ENCODE data around the gene TARP.

TARP gene

GRCh38 chr7:38317515-38317914, 44.1 kb upstream of the TARP start:
- Histone ChIP-seq H3F3A (ENCODE audit: insufficient read depth, low read depth) (no peaks in the 10 kb centered on the region), H3K79me2 (ENCODE audit: low read depth) (no peaks in the 10 kb centered on the region), H3K9me2 (ENCODE audit: insufficient read depth) (no peaks in the 10 kb centered on the region), H3K4me1 (replicated peaks; ENCODE audit: insufficient read depth) (no peaks in the 10 kb centered on the region), H3K4me2 (no peak overlapping the region), H4K20me1 (ENCODE audit: insufficient read depth) (no peaks in the 10 kb centered on the region), H2AFZ (no peak overlapping the region), H3K4me3 (no peak overlapping the region), H3K27ac (no peak overlapping the region), H3K36me3 (ENCODE audit: low read depth) (no peaks in the 10 kb centered on the region), H3K9me3 (ENCODE audit: insufficient read depth, low read depth) (no peaks in the 10 kb centered on the region), H3K27me3 (ENCODE audit: insufficient read depth, low read depth) (peaks cover 49% of the 10 kb centered on the region)
- intact Hi-C loops (cut with micrococcal nuclease; ENCODE audit: unreplicated experiment): no loop called here
- POLR2A ChIA-PET (ENCODE audit: unreplicated experiment): interaction anchor here (0.6 kb wide), 1 partner anchor 1307 kb away, joined by 3 read pairs; no protein-coding TSS in a partner anchor
- CTCF ChIA-PET: interaction anchor here (1.5 to 1.6 kb wide), 2 partner anchors 18 to 209 kb away, joined by 3 to 5 read pairs; no protein-coding TSS in a partner anchor
- no peak for TF ChIP-seq CTCF (conservative IDR thresholded peaks at IDR 0.05)
- TF ChIP-seq EZH2 (IDR thresholded peaks at IDR 0.05; ENCODE audit: low read depth): no peak
- BruUV-seq (replicated peaks): no TSS peak
- no peak for DNase-seq

GRCh38 chr7:38316733-38317360, 43.4 kb upstream of the TARP start:
- intact Hi-C loops (cut with micrococcal nuclease; ENCODE audit: unreplicated experiment): no loop called here
- H3K36me3 ChIP-seq (ENCODE audit: low read depth): no peaks in the 10 kb centered on the region
- no peak for TF ChIP-seq EZH2 (IDR thresholded peaks at IDR 0.05; ENCODE audit: low read depth)
- TF ChIP-seq CTCF (conservative IDR thresholded peaks at IDR 0.05): no peak
- no peaks in the 10 kb centered on the region for H3K9me3 ChIP-seq (ENCODE audit: insufficient read depth, low read depth)
- H3K79me2 ChIP-seq (ENCODE audit: low read depth): no peaks in the 10 kb centered on the region
- CTCF ChIA-PET: interaction anchor here (1.5 kb wide), 1 partner anchor 19 kb away, joined by 3 read pairs; no protein-coding TSS in a partner anchor
- 0 out of 2 replicates have a peak, but pooled peaks cover 3% of the 10 kb centered on the region for H3K9me2 ChIP-seq (ENCODE audit: insufficient read depth)
- no peak overlapping the region for H2AFZ ChIP-seq
- no peaks in the 10 kb centered on the region for H3K4me1 ChIP-seq (replicated peaks; ENCODE audit: insufficient read depth)
- H3K27ac ChIP-seq: no peak overlapping the region
- POLR2A ChIA-PET (ENCODE audit: unreplicated experiment): no interaction called here
- no peak overlapping the region for H3K4me3 ChIP-seq
- BruUV-seq (replicated peaks): no TSS peak
- H3K27me3 ChIP-seq (ENCODE audit: insufficient read depth, low read depth): peaks cover 49% of the 10 kb centered on the region
- no peaks in the 10 kb centered on the region for H4K20me1 ChIP-seq (ENCODE audit: insufficient read depth)
- DNase-seq: no peak
- no peaks in the 10 kb centered on the region for H3F3A ChIP-seq (ENCODE audit: insufficient read depth, low read depth)
- no peak overlapping the region for H3K4me2 ChIP-seq

- Histone ChIP-seq H3K4me3 (no peak overlapping the region), H2AFZ (no peak overlapping the region), H3K27ac (no peak overlapping the region), H3K4me2 (no peak overlapping the region), H3K9me3 (ENCODE audit: insufficient read depth, low read depth) (no peaks in the 10 kb centered on the region), H3K27me3 (ENCODE audit: insufficient read depth, low read depth) (peaks cover 61% of the 10 kb centered on the region), H3K4me1 (replicated peaks; ENCODE audit: insufficient read depth) (no peaks in the 10 kb centered on the region), H3K36me3 (ENCODE audit: low read depth) (no peaks in the 10 kb centered on the region), H3F3A (ENCODE audit: insufficient read depth, low read depth) (no peaks in the 10 kb centered on the region), H3K79me2 (ENCODE audit: low read depth) (no peaks in the 10 kb centered on the region), H4K20me1 (ENCODE audit: insufficient read depth) (no peaks in the 10 kb centered on the region), H3K9me2 (ENCODE audit: insufficient read depth) (0 out of 2 replicates have a peak, but pooled peaks cover 3% of the 10 kb centered on the region)
- no peak for TF ChIP-seq CTCF (conservative IDR thresholded peaks at IDR 0.05)
- BruUV-seq (replicated peaks): no TSS peak
- intact Hi-C loops (cut with micrococcal nuclease; ENCODE audit: unreplicated experiment): no loop called here
- DNase-seq: no peak
- POLR2A ChIA-PET (ENCODE audit: unreplicated experiment): no interaction called here
- CTCF ChIA-PET: no interaction called here
These were observed 42.0 kb upstream of the TARP start for GRCh38 chr7:38315410-38315809.
